Cerebellar nuclear complex (tissue), 1 donor: Measurements from ENCODE around the gene TGFB2.
"Not testable (repeated sequence)": the region's sequence is repeated elsewhere in the genome, so short reads cannot be mapped to it uniquely, and the experiment has no call there.

Source experiments
- DNase-seq, 2 experiments: peaks; one replicate each; lab custom pipeline; 2025; lab: John Stamatoyannopoulos, UW

The TGFB2 gene

GRCh38 chr1:218344814-218345672 lies at the start of gene TGFB2:
Gene TGFB2 (plus strand): TSS chr1:218345336. CDS start chr1:218346702, 1,366 bp downstream.
- no peak for DNase-seq

GRCh38 chr1:218296162-218296561 lies 49.0 kb upstream of the TGFB2 start:
- no peak for DNase-seq

- no peak for DNase-seq
Measured at GRCh38 chr1:218297461-218297860, 47.7 kb upstream of the TGFB2 start.

DNA sequence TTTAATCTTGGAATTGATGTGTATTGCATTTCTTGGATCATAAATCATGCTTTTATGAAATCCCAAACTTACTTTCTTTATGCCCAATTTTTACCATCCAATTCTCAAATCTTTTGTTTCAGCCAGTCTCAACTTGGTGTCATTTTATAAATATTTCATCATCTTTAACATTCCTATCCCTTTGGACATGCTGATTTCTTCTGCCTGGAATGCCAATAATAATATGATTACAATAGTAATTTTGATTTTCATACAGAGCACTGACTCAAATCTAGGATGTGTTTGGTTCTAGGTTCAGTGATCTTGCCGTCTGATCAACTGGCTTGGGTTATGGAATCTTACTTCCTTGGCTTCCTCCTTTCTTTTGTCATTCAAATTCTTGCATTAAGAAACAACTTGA lies 47.3 kb upstream of the TGFB2 start:
- DNase-seq = no peak

DNA sequence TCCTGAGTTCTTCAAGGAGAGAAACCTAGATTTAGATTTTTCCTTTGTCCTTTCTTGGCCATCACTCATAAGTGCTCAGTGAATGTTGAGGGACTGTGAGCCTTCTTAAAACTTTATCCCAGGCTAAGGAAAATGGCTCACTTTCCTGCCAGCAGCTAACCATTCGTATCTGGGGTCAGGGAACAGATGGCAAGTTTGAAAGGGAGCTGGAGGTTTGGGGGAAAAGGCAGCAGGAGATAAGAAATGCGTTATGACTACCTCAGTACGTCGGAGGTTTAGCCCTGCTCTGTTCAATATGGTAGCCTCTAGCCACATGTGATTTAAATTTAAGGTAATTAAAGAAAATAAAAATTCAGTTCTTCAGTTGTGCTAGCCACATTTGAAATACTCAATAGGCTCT lies 46.7 kb upstream of the TGFB2 start:
- DNase-seq = no peak

- DNase-seq = no peak
Measured at GRCh38 chr1:218299416-218299815, 45.7 kb upstream of the TGFB2 start.

DNA sequence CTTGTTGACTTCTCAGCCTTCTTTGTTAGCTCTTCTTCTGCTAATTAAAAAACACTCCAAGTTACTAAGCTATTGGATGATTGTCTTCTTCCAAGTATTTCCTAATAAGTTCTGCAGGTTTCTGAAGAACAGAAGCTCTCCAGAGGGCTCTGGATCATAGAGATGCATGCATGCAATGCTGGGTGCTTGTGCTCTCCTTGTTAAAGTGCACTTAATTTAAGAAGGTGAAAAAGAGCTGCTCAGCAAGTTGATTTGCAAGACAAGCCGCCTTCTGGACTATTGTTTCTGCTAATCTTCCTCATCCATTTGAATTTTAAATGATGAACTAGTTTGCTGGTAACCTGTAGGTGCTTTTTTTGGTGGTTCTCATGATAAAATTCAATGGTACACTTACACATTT lies 43.9 kb upstream of the TGFB2 start:
- no peak for DNase-seq

- DNase-seq = no peak
Measured at GRCh38 chr1:218302155-218302554, 43.0 kb upstream of the TGFB2 start.

- no peak for DNase-seq
Measured at GRCh38 chr1:218303176-218303879, 41.8 kb upstream of the TGFB2 start.

DNA sequence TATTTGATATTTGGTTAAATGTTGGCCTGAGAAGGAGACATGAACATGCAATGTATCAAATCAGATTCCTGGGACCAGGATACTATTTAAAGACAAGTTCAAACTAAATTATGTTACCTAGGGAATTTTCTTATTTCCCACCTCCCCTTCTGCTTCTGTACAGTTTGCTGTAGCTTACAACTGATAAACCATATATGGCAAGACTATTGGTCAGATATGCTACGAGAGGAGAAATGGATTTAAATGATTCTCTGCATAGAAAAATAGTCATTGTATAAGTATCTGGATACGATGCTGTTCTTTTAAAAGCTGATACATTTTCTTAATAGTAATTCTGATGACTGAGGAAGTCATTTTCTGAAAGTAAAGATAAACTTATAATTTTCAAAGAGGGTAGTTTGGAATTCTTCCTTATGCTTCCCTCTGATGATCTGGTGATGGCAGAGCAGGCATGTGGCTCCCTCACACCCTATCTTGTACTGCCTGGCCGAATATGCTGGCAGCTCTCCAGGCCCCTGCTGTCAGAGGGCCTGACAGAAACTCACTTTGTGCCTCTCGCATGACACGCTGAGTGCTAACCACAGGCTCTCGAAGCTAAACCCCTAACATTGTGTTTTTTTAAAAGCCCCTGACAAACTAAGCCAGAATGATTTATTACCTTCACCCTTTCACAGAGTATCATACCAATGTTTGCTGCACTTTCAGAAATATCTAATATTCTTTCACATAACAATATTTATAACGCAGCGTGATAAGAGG lies 40.7 kb upstream of the TGFB2 start:
- DNase-seq = no peak

DNA sequence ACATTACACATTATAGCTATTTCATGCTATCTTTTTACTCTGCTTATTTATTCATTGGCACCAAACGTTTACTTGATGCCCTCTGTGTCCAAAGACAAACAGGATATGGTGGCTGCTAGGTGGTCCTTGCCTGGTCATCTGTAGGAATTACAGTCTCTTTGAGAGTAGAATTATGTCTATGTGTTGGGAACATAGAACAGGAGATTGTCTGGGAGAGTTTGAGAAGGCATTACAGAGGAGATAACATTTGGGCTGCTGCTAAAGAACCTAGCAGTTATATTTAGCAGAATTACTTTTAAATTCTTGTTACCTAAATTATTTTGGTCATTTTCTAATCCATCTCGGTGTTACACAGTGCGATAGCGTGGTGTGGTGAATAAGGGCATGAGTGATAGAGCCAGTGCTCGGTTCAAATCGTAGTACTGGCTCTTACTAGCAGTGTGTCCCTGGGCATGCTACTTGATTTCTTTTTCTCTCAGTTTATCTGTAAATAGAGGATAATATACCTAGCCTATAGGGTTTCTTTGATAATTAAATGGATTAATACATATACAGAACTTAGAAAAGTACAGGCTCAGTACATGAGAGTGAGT lies 39.6 kb upstream of the TGFB2 start:
- DNase-seq = no peak

GRCh38 chr1:218312509-218312908 lies 32.6 kb upstream of the TGFB2 start:
- no peak for DNase-seq

DNA sequence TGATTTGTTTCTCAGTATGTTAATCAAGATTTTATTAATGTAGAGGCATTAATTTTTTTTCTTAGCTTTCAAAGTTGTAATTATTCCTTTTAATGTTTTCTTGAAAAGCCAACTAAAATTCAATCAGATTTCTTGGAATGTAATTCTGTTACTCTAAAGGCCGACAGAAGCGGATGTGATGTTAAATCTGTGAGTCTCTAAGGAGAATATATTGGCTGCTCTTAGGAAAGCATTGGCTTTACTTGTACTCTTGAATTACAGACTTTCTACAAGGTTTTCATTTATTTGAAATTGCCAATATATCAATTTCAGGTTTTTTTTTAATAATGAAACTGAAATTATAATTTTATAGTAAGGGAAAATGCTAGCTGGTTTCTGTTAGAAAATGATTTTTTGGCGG lies 30.8 kb upstream of the TGFB2 start:
- no peak for DNase-seq

DNA sequence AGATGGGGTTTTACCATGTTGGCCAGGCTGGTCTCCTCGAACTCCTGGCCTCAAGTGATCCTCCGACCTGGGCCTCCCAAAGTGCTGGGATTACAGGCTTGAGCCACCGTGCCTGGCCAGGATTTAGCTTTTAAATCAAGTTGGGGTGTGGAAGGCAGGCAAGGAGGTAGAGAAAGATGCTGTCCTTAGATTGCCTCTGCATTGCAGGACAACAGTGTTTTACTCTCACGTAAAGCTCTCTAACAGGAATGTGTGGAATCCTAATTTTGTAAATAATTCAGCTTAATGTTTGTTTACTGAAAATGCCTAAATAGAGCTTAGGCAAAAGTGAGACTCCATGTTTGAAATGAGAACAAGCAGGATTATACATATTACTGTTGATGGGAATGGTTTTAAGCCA lies 29.5 kb upstream of the TGFB2 start:
- DNase-seq = no peak

GRCh38 chr1:218317061-218317460 lies 28.1 kb upstream of the TGFB2 start:
- no peak for DNase-seq

GRCh38 chr1:218320182-218320581 lies 25.0 kb upstream of the TGFB2 start:
- not testable (repeated sequence) for DNase-seq

DNA sequence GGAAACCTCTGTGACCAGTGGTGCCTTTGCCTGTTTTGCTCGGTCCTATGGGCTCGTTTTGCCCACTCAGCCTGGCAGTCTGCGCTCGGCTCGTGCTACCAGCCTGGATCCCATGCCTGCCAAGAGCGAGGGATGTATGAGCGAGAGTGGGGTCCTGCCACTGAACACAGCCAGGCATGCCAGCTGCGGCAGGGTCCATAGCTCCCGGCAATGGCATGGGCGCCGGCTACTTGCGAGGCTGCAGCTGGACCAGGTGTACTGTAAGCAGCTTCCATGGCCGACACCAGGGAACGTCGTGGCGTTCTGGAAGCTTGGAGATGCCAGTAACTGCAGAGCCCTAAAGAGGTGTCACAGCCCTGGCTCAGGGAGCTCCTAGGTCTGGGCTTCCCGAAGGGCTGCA lies 22.4 kb upstream of the TGFB2 start:
- DNase-seq = no peak

DNA sequence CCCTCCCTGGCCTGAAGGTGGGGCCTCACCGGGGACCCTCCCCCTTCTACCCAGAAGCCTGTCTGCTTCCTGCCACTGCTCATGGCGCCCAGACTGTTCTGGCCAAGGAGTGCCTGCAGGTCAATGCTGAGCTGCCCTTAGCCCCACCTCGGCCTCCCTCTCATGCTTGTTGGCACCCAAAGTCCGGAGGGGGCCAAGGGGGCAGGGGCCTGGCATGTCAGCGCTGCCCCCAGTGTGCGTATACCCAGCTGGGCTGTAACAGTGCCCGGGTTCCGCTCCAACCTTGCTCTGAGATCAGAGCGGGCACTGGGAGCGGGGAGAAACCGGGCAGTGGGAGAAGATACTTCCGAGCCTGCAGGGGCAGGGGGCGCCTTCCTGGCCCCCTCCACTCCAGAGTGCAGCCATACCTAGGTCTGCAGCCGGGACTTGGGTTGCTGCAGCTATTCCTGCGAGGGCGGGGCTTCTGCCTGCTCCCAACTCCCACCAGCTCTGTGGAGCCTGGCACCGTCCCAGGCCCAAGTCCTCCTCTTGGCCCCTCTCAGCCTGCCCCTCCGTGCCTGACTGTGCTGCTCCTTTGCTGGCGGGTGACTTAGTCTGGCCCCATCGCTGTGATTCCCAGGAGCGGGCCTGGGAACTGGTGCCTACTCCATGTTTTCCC lies 21.4 kb upstream of the TGFB2 start:
- no peak for DNase-seq

GRCh38 chr1:218324226-218324580 lies 20.9 kb upstream of the TGFB2 start:
- DNase-seq = no peak

GRCh38 chr1:218328769-218329168 lies 16.4 kb upstream of the TGFB2 start:
- DNase-seq = no peak

- no peak for DNase-seq
Measured at GRCh38 chr1:218330043-218330623, 15.0 kb upstream of the TGFB2 start.
